Neural cell (in vitro differentiated cells): ENCODE data around the gene GATM. TPM values are rescaled to one million over a fixed set of nuclear protein-coding genes. Genes with fewer than 3 reads are reported as not detected.

Source experiments
- H2AFZ ChIP-seq: fragments of 200-600, 300-800 bp; sonication (generic), shearing (Covaris generic); 2 replicates; pipeline ENCODE4 v1.6.0; 2014; ENCODE audit warnings: low read depth, mild to moderate bottlenecking, antibody characterized with exemption, low read length, moderate library complexity
- H3F3A ChIP-seq: fragments of 200-600 bp; shearing (Covaris generic); 2 replicates; pipeline ENCODE4 v1.6.1; 2016; ENCODE audit warnings: mild to moderate bottlenecking, moderate library complexity, mixed read lengths, antibody characterized with exemption, low read length; ENCODE audit not compliant: insufficient read depth, poor library complexity, severe bottlenecking
- H3K27ac ChIP-seq: fragments of 200-600, 300-800 bp; sonication (generic), shearing (Covaris generic); 2 replicates; pipeline ENCODE4 v1.5.1; 2014; ENCODE audit warnings: mild to moderate bottlenecking, low read length, moderate library complexity
- H3K27me3 ChIP-seq: fragments of 300-800, 200-600 bp; sonication (generic), shearing (Covaris generic); 2 replicates; pipeline ENCODE4 v1.6.0; 2014; ENCODE audit warnings: mild to moderate bottlenecking, low read depth, low read length, moderate library complexity; ENCODE audit not compliant: insufficient read depth
- H3K36me3 ChIP-seq: fragments of 300-800, 200-600 bp; sonication (generic), shearing (Covaris generic); 2 replicates; pipeline ENCODE4 v1.5.1; 2014; ENCODE audit warnings: mild to moderate bottlenecking, antibody characterized with exemption, low read length, moderate library complexity; ENCODE audit not compliant: insufficient read depth
- H3K4me2 ChIP-seq: fragments of 300-800, 200-600 bp; sonication (generic), shearing (Covaris generic); 2 replicates; pipeline ENCODE4 v1.6.0; 2014; ENCODE audit warnings: mild to moderate bottlenecking, low read length
- H3K4me3 ChIP-seq: fragments of 300-800, 200-600 bp; sonication (generic), shearing (Covaris generic); 2 replicates; pipeline ENCODE4 v1.5.1; 2014; ENCODE audit warnings: mild to moderate bottlenecking, low read length, moderate library complexity
- H3K79me2 ChIP-seq: fragments of 200-600 bp; shearing (Covaris generic); replicated peaks from 2 replicates; pipeline ENCODE4 v1.6.0; 2014; ENCODE audit warnings: mild to moderate bottlenecking, low read length, moderate library complexity; ENCODE audit not compliant: insufficient read depth
- H3K9ac ChIP-seq: fragments of 300-800, 200-600 bp; sonication (generic), shearing (Covaris generic); 2 replicates; pipeline ENCODE4 v1.6.1; 2016; ENCODE audit warnings: mild to moderate bottlenecking, low read length, mixed read lengths
- H3K9me2 ChIP-seq: fragments of 200-600 bp; shearing (Covaris generic); 2 replicates; pipeline ENCODE4 v1.6.1; 2016; ENCODE audit warnings: mild to moderate bottlenecking, low read length, mixed read lengths; ENCODE audit not compliant: insufficient read depth
- H3K9me3 ChIP-seq: fragments of 200-600, 300-800 bp; sonication (generic), shearing (Covaris generic); 2 replicates; pipeline ENCODE4 v1.6.1; 2016; ENCODE audit warnings: mild to moderate bottlenecking, mixed run types, low read length, moderate library complexity, mixed read lengths
- H4K20me1 ChIP-seq: fragments of 200-600 bp; shearing (Covaris generic); 2 replicates; pipeline ENCODE4 v1.6.1; 2016; ENCODE audit warnings: mild to moderate bottlenecking, mixed run types; ENCODE audit not compliant: insufficient read depth
- CTCF ChIP-seq: fragments of 450-650 bp; IDR thresholded peaks from 2 replicates; pipeline ENCODE4 v1.5.1; 2014; ENCODE audit warnings: antibody characterized with exemption, mild to moderate bottlenecking, moderate library complexity; ENCODE audit not compliant: poor library complexity, severe bottlenecking
- EP300 ChIP-seq: fragments of 450-650 bp; conservative IDR thresholded peaks from 2 replicates; pipeline ENCODE4 v1.6.1; 2014; ENCODE audit warnings: antibody characterized with exemption, mild to moderate bottlenecking, moderate library complexity; ENCODE audit not compliant: poor library complexity, severe bottlenecking
- EZH2 ChIP-seq: fragments of 200-600, 300-800 bp; shearing (Covaris generic), sonication (generic); IDR thresholded peaks from 2 replicates; pipeline ENCODE4 v1.6.1; 2014; ENCODE audit warnings: antibody characterized with exemption, low read length, borderline replicate concordance, mild to moderate bottlenecking; ENCODE audit not compliant: insufficient read depth, poor library complexity, severe bottlenecking
- MXI1 ChIP-seq: fragments of 450-650 bp; conservative IDR thresholded peaks from 2 replicates; pipeline ENCODE4 v1.6.1; 2014; ENCODE audit warnings: antibody characterized with exemption, mild to moderate bottlenecking; ENCODE audit not compliant: poor library complexity, severe bottlenecking
- POLR2AphosphoS5 ChIP-seq: IDR thresholded peaks from 2 replicates; pipeline ENCODE4 v1.6.1; 2012
- RAD21 ChIP-seq: fragments of 450-650 bp; conservative IDR thresholded peaks from 2 replicates; pipeline ENCODE4 v1.6.1; 2014; ENCODE audit warnings: antibody characterized with exemption, mild to moderate bottlenecking, moderate library complexity
- REST ChIP-seq: IDR thresholded peaks from 2 replicates; pipeline ENCODE4 v1.6.1; 2012; ENCODE audit warnings: borderline replicate concordance
- SMC3 ChIP-seq: fragments of 450-650 bp; conservative IDR thresholded peaks from 2 replicates; pipeline ENCODE4 v1.6.1; 2014; ENCODE audit warnings: antibody characterized with exemption, mild to moderate bottlenecking, moderate library complexity; ENCODE audit not compliant: poor library complexity
- TAF1 ChIP-seq: IDR thresholded peaks from 2 replicates; pipeline ENCODE4 v1.6.1; 2012; ENCODE audit warnings: low read depth
- polyA plus RNA-seq: library from polyadenylated mRNA; depleted of rRNA; stranded (reverse); fragments of >200 nt; gene quantifications from 2 replicates; pipeline ENCODE4 v1.2.3, GENCODE V29; 2014

The GATM gene
- polyA plus RNA-seq, 1 donor from 2014 or later = 13.3 TPM

- no peak overlapping the region for H2AFZ ChIP-seq
- no peaks in the 10 kb centered on the region for H3K9me2 ChIP-seq
- H3K27ac ChIP-seq = no peak overlapping the region
- no peak overlapping the region for H3K9ac ChIP-seq
- H3F3A ChIP-seq = no peaks in the 10 kb centered on the region
- H3K4me2 ChIP-seq = no peak overlapping the region
- H3K4me3 ChIP-seq = no peak overlapping the region
- no peak for TF ChIP-seq EZH2
- no peak for TF ChIP-seq TAF1
- no peak for TF ChIP-seq MXI1
- TF ChIP-seq SMC3 = no peak
- no peak for TF ChIP-seq CTCF
- TF ChIP-seq POLR2AphosphoS5 = no peak
- TF ChIP-seq REST = no peak
- no peak for TF ChIP-seq RAD21
- TF ChIP-seq EP300 = no peak
- no peaks in the 10 kb centered on the region for H3K9me3 ChIP-seq
- no peaks in the 10 kb centered on the region for H4K20me1 ChIP-seq
- H3K79me2 ChIP-seq = no peaks in the 10 kb centered on the region
- no peaks in the 10 kb centered on the region for H3K27me3 ChIP-seq
- H3K36me3 ChIP-seq = no peaks in the 10 kb centered on the region
Measured at GRCh38 chr15:45397116-45397665, 18.8 kb upstream of the GATM start.

GRCh38 chr15:45395943-45396342 lies 17.6 kb upstream of the GATM start:
- H3K27ac ChIP-seq = no peak overlapping the region
- no peaks in the 10 kb centered on the region for H4K20me1 ChIP-seq
- TF ChIP-seq POLR2AphosphoS5 = no peak
- no peak for TF ChIP-seq SMC3
- TF ChIP-seq EZH2 = no peak
- no peak for TF ChIP-seq MXI1
- no peak for TF ChIP-seq TAF1
- no peak for TF ChIP-seq CTCF
- no peak for TF ChIP-seq REST
- TF ChIP-seq EP300 = no peak

More at GRCh38 chr15:45395943-45396342, 17.6 kb upstream of the GATM start:
- no peaks in the 10 kb centered on the region for H3K9me3 ChIP-seq
- no peaks in the 10 kb centered on the region for H3K27me3 ChIP-seq
- H3K36me3 ChIP-seq = no peaks in the 10 kb centered on the region
- no peak overlapping the region for H2AFZ ChIP-seq
- no peaks in the 10 kb centered on the region for H3F3A ChIP-seq
- no peak overlapping the region for H3K4me3 ChIP-seq
- H3K9me2 ChIP-seq = no peaks in the 10 kb centered on the region
- H3K4me2 ChIP-seq = no peak overlapping the region
- H3K79me2 ChIP-seq = no peaks in the 10 kb centered on the region
- H3K9ac ChIP-seq = no peak overlapping the region
